ENCODE data around the gene TUBA4B. TPM values are rescaled to one million over a fixed set of nuclear protein-coding genes. Genes with fewer than 3 reads are reported as not detected.

The TUBA4B gene
- total RNA-seq, 4 donors from 2014 or later, result not detected

GRCh38 chr2:219206328-219207133 lies 46.5 kb upstream of the TUBA4B start, which contains the start of gene ZFAND2B:
TSS of gene ZFAND2B (plus strand) at chr2:219206782. CDS start at chr2:219206988, 206 bp downstream.
- intact Hi-C loops (cut with DNase I), result no loop called here
- peak within 1 kb of the TSS; percentile 43 to 54 (median 51) for H3K4me3 ChIP-seq (replicated peaks in 1 of 3)
- 0 to 1% methylated on average over 11 to 30 of the region's 76 CpGs for WGBS, 2 donors
- H3K27ac ChIP-seq, result peak within 1 kb of the TSS; percentile 81 to 97 (median 94)
- TF ChIP-seq POLR2A (IDR thresholded peaks at IDR 0.05) (peak; percentile 69 to 99), CTCF (IDR thresholded peaks at IDR 0.05) (peak in 2 of 6 experiments; percentile 8 to 47)
- H3K27me3 ChIP-seq, result no peaks in the 10 kb centered on the region
- H3K36me3 ChIP-seq, result peaks cover 13 to 28% of the 10 kb centered on the region in 2 donors
- no peaks in the 10 kb centered on the region for H3K9me3 ChIP-seq
- H3K4me1 ChIP-seq, result peaks cover 17 to 27% of the 10 kb centered on the region in 2 donors
- DNase-seq, result peak; percentile 96 to 97

GRCh38 chr2:219207134-219207883 lies 45.7 kb upstream of the TUBA4B start:
- 10% methylated on average over 20 of the region's 22 CpGs for WGBS, 2 donors
- Histone ChIP-seq H3K27ac (peak overlapping the region; percentile 81 to 97 (median 94)), H3K27me3 (no peaks in the 10 kb centered on the region), H3K4me1 (peaks cover 17 to 27% of the 10 kb centered on the region in 2 donors), H3K9me3 (no peaks in the 10 kb centered on the region), H3K4me3 (replicated peaks in 1 of 3) (peak overlapping the region; percentile 43 to 54 (median 51)), H3K36me3 (peaks cover 17 to 32% of the 10 kb centered on the region in 2 donors)
- TF ChIP-seq POLR2A (IDR thresholded peaks at IDR 0.05) (peak in 1 of 2 donors; percentile 28), CTCF (IDR thresholded peaks at IDR 0.05) (no peak)
- intact Hi-C loops (cut with DNase I), result no loop called here
- no peak for DNase-seq

- H3K36me3 ChIP-seq, result peaks cover 20 to 39% of the 10 kb centered on the region in 2 donors
- TF ChIP-seq POLR2A (IDR thresholded peaks at IDR 0.05) (peak in 1 of 2 donors; percentile 62), CTCF (IDR thresholded peaks at IDR 0.05) (no peak)
- H3K27me3 ChIP-seq, result no peaks in the 10 kb centered on the region
- H3K4me3 ChIP-seq (replicated peaks in 1 of 3), result peak overlapping the region in 1 of 3 donors; percentile 54
- WGBS, 2 donors, result 41 to 60% methylated on average over 17 of the region's 17 CpGs
- peak overlapping the region; percentile 81 to 97 (median 94) for H3K27ac ChIP-seq
- peaks cover 17 to 27% of the 10 kb centered on the region in 2 donors for H3K4me1 ChIP-seq
- intact Hi-C loops (cut with DNase I), result no loop called here
- H3K9me3 ChIP-seq, result no peaks in the 10 kb centered on the region
- DNase-seq, result peak; percentile 92 to 93
Measured at GRCh38 chr2:219207884-219208740, 44.9 kb upstream of the TUBA4B start.

- DNase-seq, result no peak
- WGBS, 2 donors, result 89 to 92% methylated on average over 18 of the region's 18 CpGs
- Histone ChIP-seq H3K36me3 (peaks cover 27 to 53% of the 10 kb centered on the region in 2 donors), H3K27ac (peak overlapping the region; percentile 59 to 97 (median 94)), H3K4me1 (peaks cover 17 to 27% of the 10 kb centered on the region in 2 donors), H3K9me3 (no peaks in the 10 kb centered on the region), H3K27me3 (no peaks in the 10 kb centered on the region), H3K4me3 (replicated peaks in 1 of 3) (no peak overlapping the region)
- TF ChIP-seq CTCF (IDR thresholded peaks at IDR 0.05) (no peak), POLR2A (IDR thresholded peaks at IDR 0.05) (no peak)
- intact Hi-C loops (cut with DNase I), result loop anchor here (5.0 kb wide), 1 partner anchor 32 kb away; the partner anchor contains the start of genes CNPPD1 and RETREG2
Measured at GRCh38 chr2:219209236-219210195, 43.5 kb upstream of the TUBA4B start.
